ENCODE measurements around the gene POU6F2. TPM values are rescaled to one million over a fixed set of nuclear protein-coding genes. Genes with fewer than 3 reads are reported as not detected.

The POU6F2 gene
- total RNA-seq, 1 experiment from 2014 or later: not detected

DNA sequence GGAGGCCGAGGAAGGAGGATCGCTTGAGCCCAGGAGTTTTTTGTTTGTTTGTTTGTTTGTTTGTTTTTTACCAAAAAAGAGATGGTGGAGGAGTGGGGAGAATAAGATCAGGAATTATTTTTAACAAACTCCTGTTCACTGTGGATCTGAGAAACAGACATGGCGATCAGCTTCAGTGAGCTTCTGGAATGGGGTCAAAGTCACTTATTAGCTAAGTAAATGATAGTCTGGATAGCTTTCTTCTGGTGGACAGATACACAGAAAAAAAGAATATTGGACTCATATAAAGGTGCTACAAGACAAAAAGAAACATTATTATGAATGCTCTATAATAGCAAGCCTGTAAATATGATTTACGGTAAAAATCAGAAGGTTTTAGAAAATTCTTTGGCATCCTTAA lies 85.1 kb downstream of the POU6F2 start:
- no peak overlapping the region for H3K27ac ChIP-seq (ENCODE audit: low read length)
- CTCF ChIA-PET: no interaction called here
- no peak for DNase-seq
- intact Hi-C loops (cut with micrococcal nuclease): no loop called here
- no peaks in the 10 kb centered on the region for H3K9me3 ChIP-seq (ENCODE audit: low read length)
- H3K79me2 ChIP-seq (ENCODE audit: low read length): no peaks in the 10 kb centered on the region
- H3K4me3 ChIP-seq (ENCODE audit: low read length): no peak overlapping the region
- no peaks in the 10 kb centered on the region for H3K9me2 ChIP-seq (replicated peaks; ENCODE audit: low read length)
- H3F3A ChIP-seq (ENCODE audit: low read length, unreplicated experiment): no peaks in the 10 kb centered on the region
- H3K36me3 ChIP-seq (ENCODE audit: low read depth, low read length): no peaks in the 10 kb centered on the region
- H3K4me2 ChIP-seq (ENCODE audit: low read length): no peak overlapping the region
- peaks cover 15% of the 10 kb centered on the region for H3K27me3 ChIP-seq (ENCODE audit: low read length)
- POLR2A ChIA-PET (ENCODE audit: unreplicated experiment): no interaction called here
- no peaks in the 10 kb centered on the region for H4K20me1 ChIP-seq (ENCODE audit: low read length)
- no peak for TF ChIP-seq EZH2phosphoT487 (IDR thresholded peaks at IDR 0.05; ENCODE audit: borderline replicate concordance, low read length)
- no peaks in the 10 kb centered on the region for H3K4me1 ChIP-seq (ENCODE audit: insufficient read depth, low read length)
- BruUV-seq (replicated peaks): no TSS peak
- H2AFZ ChIP-seq (ENCODE audit: low read length): no peak overlapping the region
- H3K9ac ChIP-seq (ENCODE audit: low read length): no peak overlapping the region
- no peak for ATAC-seq

DNA sequence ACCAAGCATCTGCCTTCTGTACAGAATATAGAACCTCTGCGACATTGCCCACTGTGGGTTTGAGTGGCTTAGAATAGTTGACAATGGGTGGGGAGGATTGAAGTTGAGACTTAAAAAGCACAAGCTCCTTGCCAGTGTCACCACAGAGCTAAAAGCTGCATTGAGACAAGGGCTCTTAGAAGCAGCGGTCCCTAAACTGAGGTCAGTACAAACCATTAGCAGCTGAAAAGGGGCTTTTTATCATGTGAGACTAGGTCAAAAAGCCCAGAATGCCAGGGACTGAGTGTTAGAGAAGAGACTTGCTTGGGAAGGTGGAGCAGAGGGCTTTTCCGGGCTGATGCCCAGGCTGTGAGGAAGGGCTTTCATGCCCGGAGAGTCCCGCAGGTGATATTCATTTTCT lies 91.3 kb downstream of the POU6F2 start:
- H3K9me2 ChIP-seq (replicated peaks; ENCODE audit: low read length): no peaks in the 10 kb centered on the region
- no peaks in the 10 kb centered on the region for H3K79me2 ChIP-seq (ENCODE audit: low read length)
- peaks cover 34% of the 10 kb centered on the region for H3K27me3 ChIP-seq (ENCODE audit: low read length)
- TF ChIP-seq EZH2 (IDR thresholded peaks at IDR 0.05; ENCODE audit: low read length, unreplicated experiment): no peak
- TF ChIP-seq, protein P1, sequence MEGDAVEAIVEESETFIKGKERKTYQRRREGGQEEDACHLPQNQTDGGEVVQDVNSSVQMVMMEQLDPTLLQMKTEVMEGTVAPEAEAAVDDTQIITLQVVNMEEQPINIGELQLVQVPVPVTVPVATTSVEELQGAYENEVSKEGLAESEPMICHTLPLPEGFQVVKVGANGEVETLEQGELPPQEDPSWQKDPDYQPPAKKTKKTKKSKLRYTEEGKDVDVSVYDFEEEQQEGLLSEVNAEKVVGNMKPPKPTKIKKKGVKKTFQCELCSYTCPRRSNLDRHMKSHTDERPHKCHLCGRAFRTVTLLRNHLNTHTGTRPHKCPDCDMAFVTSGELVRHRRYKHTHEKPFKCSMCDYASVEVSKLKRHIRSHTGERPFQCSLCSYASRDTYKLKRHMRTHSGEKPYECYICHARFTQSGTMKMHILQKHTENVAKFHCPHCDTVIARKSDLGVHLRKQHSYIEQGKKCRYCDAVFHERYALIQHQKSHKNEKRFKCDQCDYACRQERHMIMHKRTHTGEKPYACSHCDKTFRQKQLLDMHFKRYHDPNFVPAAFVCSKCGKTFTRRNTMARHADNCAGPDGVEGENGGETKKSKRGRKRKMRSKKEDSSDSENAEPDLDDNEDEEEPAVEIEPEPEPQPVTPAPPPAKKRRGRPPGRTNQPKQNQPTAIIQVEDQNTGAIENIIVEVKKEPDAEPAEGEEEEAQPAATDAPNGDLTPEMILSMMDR (conservative IDR thresholded peaks at IDR 0.05; ENCODE audit: low read depth, low read length): no peak
- TF ChIP-seq EZH2phosphoT487 (IDR thresholded peaks at IDR 0.05; ENCODE audit: borderline replicate concordance, low read length): no peak
- no peaks in the 10 kb centered on the region for H4K20me1 ChIP-seq (ENCODE audit: low read length)
- no peaks in the 10 kb centered on the region for H3K36me3 ChIP-seq (ENCODE audit: low read depth, low read length)
- CTCF ChIA-PET: no interaction called here
- H3K9ac ChIP-seq (ENCODE audit: low read length): no peak overlapping the region
- ATAC-seq: no peak
- no peak overlapping the region for H3K4me2 ChIP-seq (ENCODE audit: low read length)
- DNase-seq: no peak
- H3K4me3 ChIP-seq (ENCODE audit: low read length): no peak overlapping the region
- H3K27ac ChIP-seq (ENCODE audit: low read length): no peak overlapping the region
- BruUV-seq (replicated peaks): no TSS peak
- H3K4me1 ChIP-seq (ENCODE audit: insufficient read depth, low read length): no peaks in the 10 kb centered on the region
- POLR2A ChIA-PET (ENCODE audit: unreplicated experiment): no interaction called here
- H3F3A ChIP-seq (ENCODE audit: low read length, unreplicated experiment): no peaks in the 10 kb centered on the region
- intact Hi-C loops (cut with micrococcal nuclease): no loop called here
- H2AFZ ChIP-seq (ENCODE audit: low read length): no peak overlapping the region
- no peaks in the 10 kb centered on the region for H3K9me3 ChIP-seq (ENCODE audit: low read length)

DNA sequence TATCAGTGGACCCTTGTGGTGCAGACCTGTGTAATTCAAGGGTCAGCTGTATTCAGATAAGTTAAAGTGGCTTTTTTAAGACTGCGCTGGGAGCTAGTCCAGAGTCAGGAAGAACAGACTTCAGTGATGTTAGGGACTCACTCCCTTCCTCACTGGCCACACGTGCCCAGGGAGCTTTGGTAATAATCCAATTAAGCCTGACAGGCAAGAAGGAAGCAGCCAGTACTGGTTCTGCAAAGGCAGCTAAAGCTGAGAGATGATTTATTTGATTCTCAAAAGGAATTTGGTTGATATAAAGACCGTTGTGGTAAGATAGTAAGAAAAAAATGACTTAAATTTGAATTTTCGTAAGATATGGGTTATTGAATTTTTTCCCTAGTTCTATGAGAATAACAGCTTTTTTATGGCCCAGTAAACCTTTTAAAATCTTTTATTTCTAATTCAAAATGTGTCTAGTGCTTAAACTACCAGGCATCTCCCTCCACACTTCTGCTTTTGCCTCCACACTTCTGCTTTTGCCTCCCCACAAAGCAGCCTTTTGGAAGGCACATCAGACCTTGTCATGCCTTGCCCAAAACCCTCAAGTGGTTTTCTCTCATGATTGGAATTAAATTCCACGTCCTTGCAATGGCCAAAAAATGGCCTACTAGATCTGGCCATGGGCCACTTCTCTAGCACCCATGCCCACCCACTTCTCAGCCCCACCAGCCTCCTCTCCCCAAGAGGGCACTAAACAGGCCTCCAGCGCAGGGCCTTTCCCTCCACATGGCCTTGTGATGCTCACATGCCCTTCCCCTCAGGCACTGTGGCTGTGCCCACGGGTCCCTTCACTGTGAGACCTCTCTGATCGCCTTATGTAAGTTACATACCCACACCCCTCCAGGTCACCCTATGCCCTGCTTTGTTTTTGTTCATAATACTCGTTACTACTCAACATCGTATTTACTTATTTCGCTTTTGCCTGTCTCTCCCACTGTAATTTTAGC lies 92.5 kb downstream of the POU6F2 start:
- DNase-seq (no peak), ATAC-seq (no peak)
- no peaks in the 10 kb centered on the region for H3K79me2 ChIP-seq (ENCODE audit: low read length)
- no peak overlapping the region for H3K9ac ChIP-seq (ENCODE audit: low read length)
- no peaks in the 10 kb centered on the region for H3K9me3 ChIP-seq (ENCODE audit: low read length)
- TF ChIP-seq EZH2 (IDR thresholded peaks at IDR 0.05; ENCODE audit: low read length, unreplicated experiment) (no peak), EZH2phosphoT487 (IDR thresholded peaks at IDR 0.05; ENCODE audit: borderline replicate concordance, low read length) (no peak)
- TF ChIP-seq, protein P1 (conservative IDR thresholded peaks at IDR 0.05; ENCODE audit: low read depth, low read length): no peak
- intact Hi-C loops (cut with micrococcal nuclease): no loop called here
- BruUV-seq (replicated peaks): no TSS peak
- no peak overlapping the region for H2AFZ ChIP-seq (ENCODE audit: low read length)
- no peak overlapping the region for H3K27ac ChIP-seq (ENCODE audit: low read length)
- H3K36me3 ChIP-seq (ENCODE audit: low read depth, low read length): no peaks in the 10 kb centered on the region
- no peaks in the 10 kb centered on the region for H4K20me1 ChIP-seq (ENCODE audit: low read length)
- no peaks in the 10 kb centered on the region for H3K4me1 ChIP-seq (ENCODE audit: insufficient read depth, low read length)
- H3K4me3 ChIP-seq (ENCODE audit: low read length): no peak overlapping the region
- ChIA-PET POLR2A (ENCODE audit: unreplicated experiment) (no interaction called here), CTCF (interaction anchor here (0.7 kb wide), 1 partner anchor 383 kb away, joined by 3 read pairs; no protein-coding TSS in a partner anchor)
- H3K9me2 ChIP-seq (replicated peaks; ENCODE audit: low read length): no peaks in the 10 kb centered on the region
- peaks cover 34% of the 10 kb centered on the region for H3K27me3 ChIP-seq (ENCODE audit: low read length)
- no peak overlapping the region for H3K4me2 ChIP-seq (ENCODE audit: low read length)
- H3F3A ChIP-seq (ENCODE audit: low read length, unreplicated experiment): no peaks in the 10 kb centered on the region

Data from PC-3 (cell line).